Right lobe of liver (tissue), 6 donors: ENCODE results near the gene PNPO. TPM values are rescaled to one million over a fixed set of nuclear protein-coding genes. Genes with fewer than 3 reads are reported as not detected.
A peak's percentile ranks its signal among the peaks of the same experiment; 100 is the strongest.

Source experiments
- ATAC-seq, 4 donors: fragments of 200-7000 bp; cut with Tn5 transposase; one replicate each; pipeline ENCODE4 v1.9.1; 2020; ENCODE audit warnings: mild to moderate bottlenecking in 4 of 4, moderate library complexity in 4 of 4
- DNase-seq, 3 donors: peaks; one replicate each; pipeline ENCODE4 v3.0.0-alpha.2; 2020
- H3K27ac ChIP-seq, 3 donors: fragments of 200-600 bp; one replicate each; pipeline ENCODE4 v1.8.0; 2022
- H3K27me3 ChIP-seq, 2 donors: fragments of 200-600 bp; one replicate each; pipeline ENCODE4 v1.8.0; 2022
- H3K36me3 ChIP-seq, 4 donors: fragments of 200-600 bp; sonication (generic) in 1 of 4; one replicate each; pipeline versions ENCODE4 v1.5.1 to v1.8.0; 2017 to 2022; ENCODE audit warnings: control low read depth in 1 of 4
- H3K4me1 ChIP-seq, 4 donors: fragments of 200-600 bp; sonication (generic) in 1 of 4; one replicate each; pipeline versions ENCODE4 v1.5.1 to v1.8.0; 2017 to 2022; ENCODE audit warnings: control low read depth in 1 of 4
- H3K4me3 ChIP-seq, 3 donors: fragments of 200-600 bp; one replicate each; pipeline ENCODE4 v1.8.0; 2022
- H3K9me3 ChIP-seq, 4 donors: fragments of 200-600 bp; sonication (generic) in 1 of 4; one replicate each; pipeline versions ENCODE4 v1.5.1 to v1.8.0; 2017 to 2022; ENCODE audit warnings: control low read depth in 1 of 4
- CTCF ChIP-seq, 4 donors: fragments of 200-600 bp in 3 of 4; fragments of 450-650 bp in 1 of 4; IDR thresholded peaks; one replicate each; pipeline versions ENCODE4 v1.5.1 to v1.8.0; 2016 to 2022; ENCODE audit warnings: antibody characterized with exemption in 4 of 4, mild to moderate bottlenecking in 2 of 4
- POLR2A ChIP-seq: fragments of 450-650 bp; IDR thresholded peaks from one replicate; pipeline ENCODE4 v1.6.1; 2017; ENCODE audit warnings: antibody characterized with exemption, mild to moderate bottlenecking
- WGBS: methylation state at CpG from one replicate; pipeline ENCODE4 v1.1.6; 2018; ENCODE audit warnings: low coverage, low lambda C conversion rate; ENCODE audit not compliant: insufficient coverage; ENCODE audit errors: missing lambda C conversion rate; 5-methylcytosine and 5-hydroxymethylcytosine counted together
- intact Hi-C, 2 donors: fragments of 100-400 bp; cut with DNase I; formaldehyde crosslinking; loops; one replicate each; pipeline versions ENCODE4 v1.11.2 to v1.14.1; 2022
- total RNA-seq, 6 experiments: library from RNA; depleted of rRNA in 2 of 6; stranded (reverse); fragments of >200 nt in 2 of 6; fragmentation: NEBNext Ultra II Directional in 3 of 6; extraction: Animal tissue kit (Norgen Biotek cat#: 25700) in 3 of 6; gene quantifications; one replicate each; pipeline versions ENCODE4 v1.1.0 to v1.2.4, GENCODE V29; 2016 to 2023
- donor health status: DM: no; HTN: yes; CAD: no.
- donor health status: DM: no; HTN: no; CAD: no.
- donor health status: DM: no; HTN: no; CAD: no.
- donor health status: DM: no; HTN: yes; CAD: no.
- donor health status: DM: no; HTN: yes; CAD: no.

Gene PNPO
- total RNA-seq, 6 experiments from 2014 or later, result 85.0 to 151 (median 124) TPM

GRCh38 chr17:47899643-47900042 is 41.7 kb upstream of the PNPO start:
- DNase-seq (no peak), ATAC-seq (no peak)
- no CpG with 5 or more reads among the region's 5 CpGs for WGBS
- Histone ChIP-seq H3K36me3 (no peaks in the 10 kb centered on the region), H3K4me3 (no peak overlapping the region), H3K27me3 (no peaks in the 10 kb centered on the region), H3K9me3 (no peaks in the 10 kb centered on the region), H3K4me1 (peaks cover 0 to 17% (median 2%) of the 10 kb centered on the region in 4 donors), H3K27ac (no peak overlapping the region)
- intact Hi-C loops, result no loop called here
- no peak for TF ChIP-seq CTCF (IDR thresholded peaks at IDR 0.05)
- no peak for TF ChIP-seq POLR2A

- Histone ChIP-seq H3K27ac (no peak overlapping the region), H3K4me3 (no peak overlapping the region), H3K9me3 (no peaks in the 10 kb centered on the region), H3K36me3 (no peaks in the 10 kb centered on the region), H3K27me3 (no peaks in the 10 kb centered on the region), H3K4me1 (peaks cover 0 to 23% (median 3%) of the 10 kb centered on the region in 4 donors)
- TF ChIP-seq CTCF (IDR thresholded peaks at IDR 0.05), result no peak
- TF ChIP-seq POLR2A, result no peak
- no peak for DNase-seq
- intact Hi-C loops, result no loop called here
- WGBS, result 92% methylated on average over 7 of the region's 7 CpGs
- no peak for ATAC-seq
Observed at GRCh38 chr17:47901423-47901822, 39.9 kb upstream of the PNPO start.

- intact Hi-C loops, result no loop called here
- H3K36me3 ChIP-seq, result no peaks in the 10 kb centered on the region
- WGBS, result 78% methylated on average over 4 of the region's 4 CpGs
Observed at GRCh38 chr17:47902039-47902744, 39.2 kb upstream of the PNPO start.

GRCh38 chr17:47905221-47905733 is 36.1 kb upstream of the PNPO start:
- intact Hi-C loops, result no loop called here
- H3K27ac ChIP-seq, result peak overlapping the region in 1 of 3 donors; percentile 47
- 53% methylated on average over 8 of the region's 8 CpGs for WGBS
- TF ChIP-seq POLR2A, result no peak
- TF ChIP-seq CTCF (IDR thresholded peaks at IDR 0.05), result no peak
- peaks cover 0 to 22% (median 3%) of the 10 kb centered on the region in 4 donors for H3K4me1 ChIP-seq
- no peaks in the 10 kb centered on the region for H3K9me3 ChIP-seq
- ATAC-seq (peak; percentile 75 to 91 (median 78)), DNase-seq (peak in 2 of 3 donors; percentile 50 to 68)
- no peak overlapping the region for H3K4me3 ChIP-seq
- no peaks in the 10 kb centered on the region for H3K27me3 ChIP-seq
- no peaks in the 10 kb centered on the region for H3K36me3 ChIP-seq

More at GRCh38 chr17:47902039-47902744, 39.2 kb upstream of the PNPO start:
- Histone ChIP-seq H3K27ac (no peak overlapping the region), H3K4me3 (no peak overlapping the region), H3K9me3 (no peaks in the 10 kb centered on the region), H3K4me1 (peaks cover 0 to 25% (median 3%) of the 10 kb centered on the region in 4 donors), H3K27me3 (no peaks in the 10 kb centered on the region)
- TF ChIP-seq CTCF (IDR thresholded peaks at IDR 0.05) (no peak), POLR2A (no peak)
- no peak for ATAC-seq
- DNase-seq, result no peak
